GM19239 (cell line): ENCODE data around the gene PRMT7.
"Not testable (repeated sequence)": the region's sequence is repeated elsewhere in the genome, so short reads cannot be mapped to it uniquely, and the experiment has no call there.

ENCODE experiments used
- DNase-seq: peaks from one replicate; pipeline ENCODE4 v3.0.0; 2011; ENCODE audit warnings: low spot score; ENCODE audit not compliant: insufficient read length
- FAIRE-seq: peaks from 2 replicates; lab custom pipeline; 2011; peaks lifted over from hg19 to GRCh38; lab: Jason Lieb, UNC

Gene PRMT7

GRCh38 chr16:68283801-68284598 is 26.8 kb upstream of the PRMT7 start:
- DNase-seq (no peak), FAIRE-seq (peak; percentile 71)

- DNase-seq (no peak), FAIRE-seq (peak; percentile 94)
Observed at GRCh38 chr16:68284847-68285246, 26.0 kb upstream of the PRMT7 start.

- FAIRE-seq: peak; percentile 4
- DNase-seq: no peak
Observed at GRCh38 chr16:68285683-68286082, 25.1 kb upstream of the PRMT7 start.

- FAIRE-seq: peak; percentile 87
Observed at GRCh38 chr16:68286153-68287074, 24.4 kb upstream of the PRMT7 start.

GRCh38 chr16:68287276-68288251 is 23.3 kb upstream of the PRMT7 start:
- DNase-seq (no peak), FAIRE-seq (no peak)

More at GRCh38 chr16:68286153-68287074, 24.4 kb upstream of the PRMT7 start:
- no peak for DNase-seq

- DNase-seq (no peak), FAIRE-seq (no peak)
Observed at GRCh38 chr16:68288252-68288650, 22.6 kb upstream of the PRMT7 start.

GRCh38 chr16:68288796-68289195 is 22.0 kb upstream of the PRMT7 start:
- FAIRE-seq: not testable (repeated sequence)

GRCh38 chr16:68289202-68289601 is 21.6 kb upstream of the PRMT7 start:
- FAIRE-seq: peak; percentile 23
- DNase-seq: no peak

More at GRCh38 chr16:68288796-68289195, 22.0 kb upstream of the PRMT7 start:
- DNase-seq: not testable (repeated sequence)

- FAIRE-seq (peak; percentile 69), DNase-seq (no peak)
Observed at GRCh38 chr16:68289621-68290329, 21.0 kb upstream of the PRMT7 start.

- FAIRE-seq: no peak
- no peak for DNase-seq
Observed at GRCh38 chr16:68290450-68290849, 20.4 kb upstream of the PRMT7 start.

- DNase-seq: no peak
- no peak for FAIRE-seq
Observed at GRCh38 chr16:68291227-68291626, 19.6 kb upstream of the PRMT7 start.

GRCh38 chr16:68292425-68292824 is 18.4 kb upstream of the PRMT7 start:
- no peak for DNase-seq
- no peak for FAIRE-seq

GRCh38 chr16:68296291-68296690 is 14.5 kb upstream of the PRMT7 start:
- DNase-seq (no peak), FAIRE-seq (no peak)

- FAIRE-seq (no peak), DNase-seq (no peak)
Observed at GRCh38 chr16:68296693-68297092, 14.1 kb upstream of the PRMT7 start.

- DNase-seq: no peak
- FAIRE-seq: no peak
Observed at GRCh38 chr16:68297908-68298307, 12.9 kb upstream of the PRMT7 start.

GRCh38 chr16:68298312-68298711 is 12.5 kb upstream of the PRMT7 start:
- FAIRE-seq: no peak
- no peak for DNase-seq

- FAIRE-seq (no peak), DNase-seq (no peak)
Observed at GRCh38 chr16:68298907-68299561, 11.8 kb upstream of the PRMT7 start.

GRCh38 chr16:68299571-68300453 is 11.0 kb upstream of the PRMT7 start:
- no peak for FAIRE-seq
- DNase-seq: no peak
